ENCODE results near the gene C2CD2.

GRCh38 chr21:41955516-41955915 lies 1.7 kb upstream of the C2CD2 start:
- TF ChIP-seq POLR2AphosphoS5 (IDR thresholded peaks at IDR 0.05) (no peak), CTCF (IDR thresholded peaks at IDR 0.05) (no peak), EP300 (IDR thresholded peaks at IDR 0.05) (no peak), POLR2A (IDR thresholded peaks at IDR 0.05) (no peak)

All from suprapubic skin (tissue), 4 donors.